HG02973 (cell line): ENCODE results near the gene OSBPL1A.
"Not testable (repeated sequence)": the region's sequence is repeated elsewhere in the genome, so short reads cannot be mapped to it uniquely, and the experiment has no call there.

ENCODE experiments used
- ATAC-seq: cut with Tn5 transposase; IDR thresholded peaks from one replicate; pipeline ENCODE4 v1.9.1; 2021; ENCODE audit warnings: moderate library complexity; ENCODE audit not compliant: unreplicated experiment

Gene OSBPL1A

DNA sequence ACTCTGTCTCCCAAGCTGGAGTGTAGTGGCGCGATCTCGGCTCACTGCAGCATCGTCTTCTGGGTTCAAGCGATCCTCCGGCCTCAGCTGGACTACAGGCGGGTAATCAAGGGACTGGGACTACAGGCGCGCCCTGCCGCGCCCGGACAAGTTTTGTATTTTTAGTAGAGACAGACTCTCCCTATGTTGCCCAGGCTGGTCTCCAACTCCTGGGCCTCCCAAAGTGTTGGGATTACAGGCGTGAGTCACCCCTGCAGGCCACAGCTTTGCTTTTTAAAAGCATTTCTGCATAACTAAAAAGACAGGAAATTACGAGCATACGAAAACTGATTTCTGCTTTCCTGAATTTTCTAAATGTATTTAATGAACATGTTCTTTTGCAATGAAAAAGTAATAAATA, 916 bp upstream of the OSBPL1A start:
- ATAC-seq: no peak

DNA sequence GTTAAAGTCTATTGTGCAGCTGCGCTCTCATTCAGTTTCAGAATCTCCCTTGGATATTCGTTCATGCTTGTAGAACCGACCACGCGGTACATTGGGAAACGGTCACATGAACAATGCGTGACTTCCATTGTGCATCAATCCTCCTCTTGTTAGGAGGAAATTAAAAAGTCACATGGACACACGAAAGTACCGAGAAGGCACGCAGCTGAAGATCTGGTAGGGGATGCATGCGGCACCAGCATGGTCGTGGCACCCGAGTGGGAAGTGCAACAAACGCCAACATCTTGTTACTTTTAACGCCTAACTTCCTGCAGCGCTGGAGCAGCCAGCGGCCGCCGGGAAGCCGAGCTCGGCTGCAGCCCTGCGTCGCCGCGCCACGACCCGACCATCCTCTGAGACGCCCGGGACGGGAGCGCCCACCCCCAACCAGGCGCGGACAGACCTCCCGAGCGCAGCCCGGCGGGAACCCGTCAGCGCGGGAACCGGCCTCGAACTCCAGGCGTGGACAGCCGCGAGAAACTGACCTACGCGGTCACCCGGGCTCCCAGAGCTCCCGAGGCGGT, 412 bp downstream of the OSBPL1A start:
- ATAC-seq: no peak

DNA sequence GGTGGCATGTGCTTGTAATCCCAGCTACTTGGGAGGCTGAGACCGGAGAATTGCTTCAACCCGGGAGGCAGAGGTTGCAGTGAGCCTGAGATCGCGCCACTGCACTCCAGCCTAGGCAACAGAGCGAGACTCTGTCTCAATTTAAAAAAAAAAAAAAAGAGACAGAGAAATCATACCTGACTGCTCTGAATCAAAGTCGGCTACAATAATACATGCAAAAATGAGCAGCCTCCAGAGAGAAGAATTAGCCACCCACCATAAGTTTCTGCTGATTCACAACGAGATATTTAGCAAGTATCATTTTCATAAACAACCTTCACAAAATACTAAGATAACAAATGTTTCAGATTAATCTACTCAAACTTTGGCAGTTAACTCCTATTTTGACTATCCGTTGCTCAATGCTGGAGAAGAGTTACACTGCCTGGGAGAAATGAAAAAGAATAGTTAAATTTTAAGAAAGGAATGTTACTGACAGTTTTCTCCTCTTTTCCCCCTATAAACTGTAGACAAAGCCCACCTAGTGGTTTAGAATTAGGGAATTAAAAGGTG, 1.5 kb downstream of the OSBPL1A start:
- no peak for ATAC-seq

DNA sequence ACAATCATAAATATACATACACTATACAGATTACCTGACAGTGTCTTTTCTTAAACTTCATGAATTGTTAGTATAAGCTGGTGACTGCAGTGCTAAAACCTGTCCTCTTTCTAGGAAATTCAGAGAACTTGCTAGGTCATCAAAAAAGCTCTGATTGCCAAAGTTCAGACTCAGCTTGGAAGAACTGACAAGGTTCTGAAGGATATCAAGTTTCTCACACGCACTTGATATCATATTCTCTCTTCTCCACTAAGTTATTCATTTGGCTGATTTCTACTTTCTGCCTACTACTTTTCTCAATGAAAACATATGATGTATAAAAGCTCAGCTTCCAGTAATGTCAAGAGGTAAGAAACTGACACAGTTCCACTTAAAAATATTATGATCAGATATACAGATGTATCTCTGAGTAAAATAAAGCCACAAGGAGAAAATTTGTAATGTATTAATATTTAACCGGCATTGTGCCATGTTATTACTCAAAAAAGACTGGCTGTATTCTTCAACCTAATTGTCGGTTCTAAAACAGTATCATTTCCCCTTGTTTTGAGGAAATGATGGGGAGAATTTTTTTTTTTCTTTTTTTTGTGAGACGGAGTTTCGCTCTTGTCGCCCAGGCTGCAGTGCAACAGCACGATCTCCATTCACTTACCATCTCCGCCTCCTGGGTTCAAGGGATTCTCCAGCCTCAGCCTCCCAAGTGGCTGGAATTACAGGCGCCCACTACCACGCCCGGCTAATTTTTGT, 2.4 kb downstream of the OSBPL1A start:
- no peak for ATAC-seq

DNA sequence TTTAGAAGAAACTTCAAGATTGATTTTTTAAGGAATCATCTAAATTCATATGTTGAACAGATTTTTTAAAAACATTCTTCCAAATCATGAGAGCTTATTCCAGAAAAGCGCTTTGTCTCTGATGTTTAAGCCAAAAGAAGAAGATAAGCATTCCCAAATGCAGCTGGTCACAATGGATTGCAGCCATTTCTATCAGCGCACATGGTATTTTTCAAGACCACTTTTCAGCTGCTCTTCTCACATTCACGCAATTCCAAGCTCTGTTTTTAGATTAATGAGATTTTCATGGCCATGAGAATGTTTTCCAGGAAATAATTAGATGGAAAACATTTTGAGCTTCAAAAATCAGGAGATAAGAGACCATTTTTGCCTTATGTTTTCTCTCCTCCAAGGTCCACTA, 8.7 kb downstream of the OSBPL1A start:
- ATAC-seq: no peak

DNA sequence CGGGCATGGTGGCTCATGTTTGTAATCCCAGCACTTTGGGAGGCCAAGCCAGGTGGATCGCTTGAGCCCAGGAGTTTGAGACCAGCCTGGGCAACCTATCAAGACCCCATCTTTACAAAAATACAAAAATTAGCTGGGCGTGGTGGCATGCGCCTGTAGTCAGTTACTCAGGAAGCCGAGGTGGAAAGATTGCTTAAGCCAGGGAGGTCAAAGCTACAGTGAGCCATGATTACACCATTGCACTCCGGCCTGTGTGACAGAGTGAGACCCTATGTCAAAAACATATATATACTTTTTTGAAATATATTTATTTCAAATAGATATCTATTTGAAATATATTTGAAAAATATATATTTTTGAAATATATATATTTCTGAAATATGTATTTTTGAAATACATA, 10.9 kb downstream of the OSBPL1A start:
- ATAC-seq: no peak

DNA sequence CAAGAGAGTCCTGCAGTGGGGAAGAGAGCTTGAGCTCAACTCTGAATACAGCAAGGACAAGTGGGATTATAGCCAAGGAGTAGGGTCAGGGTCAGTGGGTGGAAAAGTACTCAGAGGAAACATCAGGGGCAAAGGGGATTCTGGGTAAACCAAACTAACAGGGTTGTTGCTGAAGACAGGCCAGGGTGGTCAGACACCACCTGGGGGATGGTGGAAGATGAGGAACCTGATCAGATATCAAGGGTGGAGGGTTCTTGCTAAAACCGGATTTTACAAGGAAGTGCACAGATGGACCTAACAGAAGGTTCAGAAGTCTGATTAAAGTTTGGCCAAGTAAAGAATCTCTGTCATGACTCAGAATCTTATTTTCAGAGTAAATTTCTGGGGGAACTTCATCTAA, 16.5 kb downstream of the OSBPL1A start:
- no peak for ATAC-seq

DNA sequence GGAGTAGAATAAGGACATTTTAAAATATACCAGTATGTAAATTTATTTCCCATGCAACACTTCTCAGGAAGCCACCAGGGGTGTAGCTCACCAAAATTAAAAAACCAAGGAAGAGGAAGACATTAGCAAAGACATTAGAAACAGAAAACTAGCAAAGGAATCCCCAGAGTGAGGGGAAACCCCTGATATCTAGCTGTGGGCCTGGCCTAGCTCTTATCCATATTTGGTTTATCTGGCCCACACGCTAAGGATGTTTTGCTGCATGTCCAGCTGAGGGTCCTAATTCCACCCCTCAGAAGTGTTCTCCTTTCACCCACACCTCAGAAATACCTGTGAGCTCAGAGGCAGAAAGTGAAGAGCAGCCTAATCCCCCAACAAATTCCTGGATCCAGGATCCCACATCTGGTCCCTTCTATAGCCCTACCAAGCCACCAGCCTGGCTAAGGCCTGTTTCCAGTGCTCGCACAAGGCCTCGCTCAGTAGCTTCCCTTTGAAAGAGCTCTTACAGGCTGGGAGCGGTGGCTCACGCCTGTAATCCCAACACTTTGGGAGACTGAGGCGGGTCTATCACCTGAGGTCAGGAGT, 17.4 kb downstream of the OSBPL1A start:
- ATAC-seq: no peak

DNA sequence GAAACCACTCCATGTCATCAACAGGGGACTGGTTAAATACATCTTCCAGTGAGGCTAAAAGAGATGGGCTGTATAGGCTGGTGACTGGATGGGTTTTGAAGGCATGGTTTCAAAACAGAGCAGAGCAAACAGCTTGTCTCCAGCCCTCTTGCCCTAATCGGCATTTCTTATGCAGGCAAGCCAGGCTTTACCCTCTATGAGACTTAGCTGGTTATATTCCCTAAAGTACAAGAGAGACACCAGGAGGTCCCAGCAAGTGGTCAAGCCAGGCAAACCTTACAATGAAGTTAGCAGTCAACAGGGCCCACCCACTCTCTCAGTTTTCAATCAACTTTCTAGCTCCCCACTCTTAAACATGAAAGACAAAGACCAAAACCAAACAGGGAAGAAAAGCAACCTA, 19.0 kb downstream of the OSBPL1A start:
- ATAC-seq: no peak

DNA sequence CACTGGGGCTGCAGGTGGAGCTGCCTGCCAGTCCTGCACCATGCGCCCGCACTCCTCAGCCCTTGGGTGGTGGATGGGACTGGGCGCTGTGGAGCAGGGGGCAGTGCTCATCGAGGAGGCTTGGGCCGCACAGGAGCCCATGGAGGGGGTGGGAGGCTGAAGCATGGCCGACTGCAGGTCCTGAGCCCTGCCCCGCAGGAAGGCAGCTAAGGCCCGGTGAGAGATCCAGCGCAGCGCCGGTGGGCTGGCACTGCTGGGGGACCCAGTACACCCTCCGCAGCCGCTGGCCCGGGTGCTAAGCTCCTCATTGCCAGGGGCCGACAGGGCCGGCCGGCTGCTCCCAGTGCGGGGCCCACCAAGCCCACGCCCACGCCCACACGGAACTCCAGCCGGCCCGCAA, 21.1 kb downstream of the OSBPL1A start:
- not testable (repeated sequence) for ATAC-seq

DNA sequence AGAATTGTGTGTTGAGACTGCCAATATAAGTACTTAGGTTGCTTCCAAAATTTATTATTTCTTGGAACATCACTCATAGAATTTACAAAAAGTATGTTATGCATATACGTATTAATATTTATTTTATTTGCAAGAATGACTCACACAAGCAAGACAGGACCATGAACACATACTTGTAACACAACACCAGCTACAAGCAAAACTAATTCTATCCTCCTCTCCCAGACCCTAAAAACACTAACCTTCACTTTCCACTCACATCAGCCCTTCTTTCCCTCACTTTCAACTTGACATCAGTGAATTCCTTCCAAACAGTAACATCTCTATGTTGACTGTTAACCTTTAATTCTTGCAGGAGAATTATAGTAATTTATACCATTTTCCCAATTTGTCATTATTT, 24.3 kb downstream of the OSBPL1A start:
- no peak for ATAC-seq

DNA sequence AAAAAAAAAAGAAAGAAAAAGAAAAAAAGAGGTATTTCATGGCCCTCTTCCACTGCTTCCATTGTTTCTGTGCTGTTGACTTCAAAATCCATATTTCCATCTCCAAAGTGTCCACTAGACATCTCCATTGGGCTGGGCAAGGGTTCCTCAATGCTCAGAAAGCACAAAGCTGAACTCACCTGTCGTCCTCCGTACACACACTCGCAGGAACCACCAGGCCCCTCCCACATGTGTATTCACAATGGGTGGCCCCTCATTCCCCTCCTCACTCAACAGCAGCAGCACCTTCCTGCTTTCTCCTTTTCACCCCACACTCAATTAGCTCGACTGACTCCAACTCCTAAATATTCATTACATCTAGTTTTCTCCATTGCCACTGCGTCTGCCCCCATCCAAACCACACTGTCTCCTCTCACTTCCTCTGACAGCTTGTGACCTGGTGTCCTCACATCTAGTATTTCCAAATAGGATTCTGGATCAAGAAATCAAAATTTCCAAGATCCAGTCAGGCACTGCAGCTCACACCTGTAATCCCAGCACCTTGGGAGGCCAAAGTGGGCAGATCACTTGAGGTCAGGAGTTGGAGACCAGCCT, 25.2 kb downstream of the OSBPL1A start:
- no peak for ATAC-seq

DNA sequence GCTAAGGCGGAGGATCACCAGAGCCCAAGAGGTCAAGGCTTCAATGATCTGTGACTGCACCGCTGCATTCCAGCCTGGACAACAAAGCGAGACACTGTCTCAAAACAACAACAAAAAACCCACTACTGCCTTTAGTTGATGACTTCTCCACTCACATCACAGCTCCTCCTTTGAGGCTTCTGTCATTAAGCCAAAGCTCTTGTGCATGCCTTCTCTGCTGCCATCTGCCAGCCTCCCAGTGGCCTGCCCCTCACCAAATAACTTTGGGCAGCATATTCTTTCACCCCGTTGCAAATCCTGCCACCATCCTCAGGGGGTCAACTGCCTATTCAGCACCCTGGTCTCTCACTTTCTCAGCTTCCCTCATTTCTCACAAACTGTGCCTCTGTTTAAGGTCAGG, 27.5 kb downstream of the OSBPL1A start:
- ATAC-seq: no peak

DNA sequence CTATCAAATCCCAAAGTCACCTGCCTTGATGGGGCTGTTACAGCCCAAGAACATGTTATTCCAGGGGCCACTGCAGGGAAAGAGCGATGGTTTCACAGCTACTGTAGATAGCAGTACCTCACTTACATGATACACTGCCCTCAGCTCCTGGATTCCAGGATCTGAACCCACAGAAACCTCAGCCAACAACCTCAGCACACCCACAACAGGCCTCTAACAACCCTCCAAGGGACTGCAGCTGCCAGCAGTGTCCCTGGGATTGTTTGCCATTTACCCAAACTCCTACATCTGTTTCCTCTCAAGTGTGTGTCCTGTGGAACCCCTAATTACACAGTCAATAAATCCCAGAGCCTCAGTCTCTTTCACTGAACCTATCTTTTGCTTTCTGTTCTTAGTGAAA, 28.2 kb downstream of the OSBPL1A start:
- no peak for ATAC-seq

DNA sequence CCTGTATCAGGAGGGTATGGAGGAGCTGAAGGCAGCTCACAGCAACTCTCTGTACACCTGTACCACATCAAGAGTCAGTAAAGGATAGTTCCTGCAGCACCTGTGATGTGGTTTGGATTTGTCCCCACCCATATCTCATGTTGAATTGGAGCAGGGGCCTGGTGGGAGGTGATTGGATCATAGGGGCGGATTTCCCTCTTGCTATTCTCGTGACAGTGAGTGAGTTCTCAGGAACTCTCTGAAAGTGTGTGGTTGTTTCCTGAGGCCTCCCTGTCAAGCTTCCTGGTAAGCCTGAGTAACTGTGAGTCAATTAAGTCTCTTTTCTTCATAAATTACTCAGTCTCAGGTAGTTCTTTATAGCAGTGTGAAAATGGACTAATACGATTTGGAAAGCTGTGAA, 28.9 kb downstream of the OSBPL1A start:
- ATAC-seq: no peak

DNA sequence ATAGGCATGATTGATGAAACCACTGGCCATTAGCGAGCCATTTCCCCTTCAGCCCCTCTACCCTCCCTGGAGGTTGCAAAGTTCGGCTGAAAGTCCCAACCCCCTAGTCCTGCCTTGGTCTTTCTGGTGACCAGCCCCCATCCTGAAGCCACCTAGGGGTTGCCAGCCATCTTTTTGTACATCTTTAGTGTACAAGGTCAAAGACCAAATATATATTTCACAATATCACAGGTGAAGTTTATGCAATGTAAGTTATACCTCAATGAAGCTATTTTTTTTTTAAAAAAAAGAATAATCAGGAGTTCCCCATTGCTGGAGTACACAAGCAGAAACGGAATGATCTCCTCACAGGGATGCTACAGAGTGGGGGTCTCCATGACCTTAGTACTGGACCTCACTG, 31.3 kb downstream of the OSBPL1A start:
- no peak for ATAC-seq

DNA sequence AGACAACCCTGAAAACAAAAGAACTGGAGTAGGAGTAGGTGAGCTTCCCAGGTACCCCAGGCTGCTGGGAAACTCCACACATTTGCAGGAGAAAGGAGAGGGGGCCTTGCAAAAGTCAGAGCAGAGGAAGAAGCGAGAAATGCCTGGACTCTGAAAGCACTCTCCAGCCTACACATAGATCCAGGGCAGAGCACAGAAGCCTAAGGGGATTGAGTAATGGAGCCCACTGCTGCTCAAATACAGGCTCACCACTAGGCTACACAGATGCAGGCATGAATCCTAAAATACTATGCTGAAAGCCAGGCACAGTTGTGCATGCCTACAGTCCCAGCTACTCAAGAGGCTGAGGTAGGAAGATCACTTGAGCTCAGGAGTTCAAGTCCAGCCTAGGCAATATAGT, 33.4 kb downstream of the OSBPL1A start:
- ATAC-seq: no peak

DNA sequence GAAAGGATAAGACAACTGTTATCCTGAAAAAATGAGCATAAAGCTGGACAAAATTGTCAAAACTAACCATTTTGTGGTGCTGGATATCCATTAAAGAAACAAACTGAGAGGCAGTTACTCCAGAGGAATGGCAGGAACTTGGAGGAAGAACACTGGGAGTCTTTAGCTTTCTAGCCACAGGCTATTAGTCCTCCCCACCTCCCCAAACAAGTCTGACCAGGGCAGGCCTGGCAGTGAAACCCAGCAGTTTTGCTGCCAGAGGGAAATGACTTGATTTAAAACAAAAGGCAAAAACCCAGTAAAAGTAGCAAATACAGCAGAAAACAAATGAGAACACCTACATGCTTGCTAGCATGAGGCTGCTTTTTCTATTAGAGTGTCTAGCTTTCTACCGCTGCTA, 34.9 kb downstream of the OSBPL1A start:
- no peak for ATAC-seq

DNA sequence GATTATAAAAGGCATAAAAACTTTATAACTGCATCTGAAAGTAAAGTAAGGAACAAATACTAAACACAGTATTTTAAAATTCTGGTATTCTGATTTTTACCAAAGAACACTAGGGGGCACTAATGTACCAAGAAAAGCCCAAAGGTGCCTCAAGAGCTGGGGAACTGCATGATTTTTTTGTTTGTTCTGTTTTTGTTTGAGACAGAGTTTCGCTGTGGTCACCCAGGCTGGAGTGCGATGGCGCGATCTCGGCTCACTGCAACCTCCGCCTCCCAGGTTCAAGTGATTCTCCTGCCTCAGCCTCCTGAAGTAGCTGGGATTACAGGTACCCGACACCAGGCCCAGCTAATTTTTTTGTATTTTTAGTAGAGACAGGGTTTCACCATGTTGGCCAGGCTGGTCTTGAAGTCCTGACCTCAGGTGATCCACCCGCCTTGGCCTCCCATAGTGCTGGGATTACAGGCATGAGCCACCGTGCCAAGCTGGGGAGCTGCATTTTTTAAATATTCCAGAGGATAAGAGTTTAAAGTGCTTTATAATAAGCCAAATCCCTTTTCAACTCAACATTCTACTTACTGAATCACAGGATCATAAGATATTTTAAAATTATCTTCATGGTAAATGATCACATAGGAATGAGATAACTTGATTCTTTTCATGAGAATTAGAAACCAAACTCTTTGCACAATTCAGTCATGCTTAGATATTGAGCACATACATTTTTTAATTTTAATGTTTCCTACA, 37.7 kb downstream of the OSBPL1A start:
- ATAC-seq: peak; percentile 67

DNA sequence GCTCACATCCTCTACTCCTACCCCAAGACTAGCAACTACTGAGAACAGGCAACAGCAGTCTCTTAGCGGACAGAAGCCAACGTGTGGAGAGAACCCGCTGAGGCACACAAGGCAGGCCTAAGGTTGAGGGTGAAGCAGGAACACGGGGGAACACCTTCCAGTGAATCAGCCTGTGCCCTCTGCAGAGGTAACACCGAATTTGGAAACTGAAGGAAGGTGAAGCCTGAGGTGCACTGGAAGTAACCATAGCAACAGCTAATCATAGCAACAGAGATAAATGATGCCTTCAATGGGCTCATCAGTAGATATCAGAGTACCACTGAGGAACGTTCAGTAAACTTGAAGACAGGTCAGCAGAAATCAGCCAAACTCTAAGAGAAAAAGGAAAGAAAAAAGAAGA, 43.3 kb downstream of the OSBPL1A start:
- ATAC-seq: no peak

DNA sequence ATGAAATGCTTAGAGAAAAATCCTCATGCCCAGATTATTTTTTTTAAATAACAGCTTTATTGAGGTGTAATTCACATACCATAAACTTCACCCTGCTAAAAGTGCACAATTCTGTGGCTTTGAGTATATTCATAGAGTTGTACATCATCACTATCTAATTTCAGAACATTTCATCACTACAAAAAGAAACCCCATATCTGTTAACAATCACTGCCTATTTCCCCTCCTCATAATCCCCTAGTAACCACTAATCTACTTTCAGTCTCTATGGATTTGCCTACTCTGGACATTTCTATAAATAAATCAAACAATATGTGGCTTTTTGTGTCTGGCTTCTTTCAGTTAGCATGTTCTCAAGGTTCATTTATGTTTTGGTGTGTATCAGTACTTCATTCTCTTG, 51.4 kb downstream of the OSBPL1A start:
- ATAC-seq: no peak
